HEK293 (cell line): ENCODE results near the gene PSME1.

Experiments used
- CTCF ChIA-PET: fragments of 350-600 bp; formaldehyde crosslinking; extraction: SDS; loops from one replicate; lab custom pipeline; 2021; ENCODE audit warnings: antibody characterized with exemption; lab: Yijun Ruan, JAX
- POLR2A ChIA-PET: fragments of 300-600 bp; formaldehyde crosslinking; extraction: SDS; loops from one replicate; lab custom pipeline; 2020; ENCODE audit warnings: antibody characterized with exemption, inconsistent platforms; lab: Yijun Ruan, JAX
- H3K27ac ChIP-seq: fragments of 200-500 bp; sonication (Bioruptor generic); 2 replicates; pipeline ENCODE4 v1.5.1; 2014; ENCODE audit warnings: low read depth, low read length, control low read depth, inconsistent platforms; ENCODE audit errors: extremely low read depth
- H3K36me3 ChIP-seq, 2 experiments: fragments of 200-500 bp in 1 of 2; sonication (Bioruptor generic) in 1 of 2; 1 replicate in 1 of 2; 2 replicates in 1 of 2; pipeline ENCODE4 v1.5.1; 2014 to 2017; ENCODE audit warnings: inconsistent platforms in 2 of 2, low read length in 2 of 2; ENCODE audit not compliant: control insufficient read depth in 2 of 2, insufficient read depth in 1 of 2
- H3K4me1 ChIP-seq: fragments of 200-500 bp; sonication (Bioruptor generic); 2 replicates; pipeline ENCODE4 v1.5.1; 2014; ENCODE audit warnings: mild to moderate bottlenecking, low read length, inconsistent platforms; ENCODE audit not compliant: control insufficient read depth, insufficient read depth
- H3K4me3 ChIP-seq: 2 replicates; pipeline ENCODE4 v1.5.1; 2011; ENCODE audit warnings: low read depth, mild to moderate bottlenecking, control low read depth, low read length, moderate library complexity
- H3K9me3 ChIP-seq: fragments of 200-500 bp; sonication (Bioruptor generic); 2 replicates; pipeline ENCODE4 v1.5.1; 2014; ENCODE audit warnings: low read depth, low read length, inconsistent platforms; ENCODE audit not compliant: control insufficient read depth, insufficient read depth
- GLIS2 ChIP-seq: fragments of 450-650 bp; formaldehyde crosslinking; IDR thresholded peaks from 2 replicates; pipeline ENCODE4 v1.5.1; 2016; ENCODE audit warnings: missing biosample characterization, missing genetic modification characterization
- KLF1 ChIP-seq: fragments of 450-650 bp; formaldehyde crosslinking; IDR thresholded peaks from 2 replicates; pipeline ENCODE4 v1.5.1; 2016; ENCODE audit warnings: missing biosample characterization, missing genetic modification characterization
- KLF8 ChIP-seq: fragments of 450-650 bp; formaldehyde crosslinking; IDR thresholded peaks from 2 replicates; pipeline ENCODE4 v1.5.1; 2016; ENCODE audit warnings: missing biosample characterization, missing genetic modification characterization
- REPIN1 ChIP-seq: fragments of 450-650 bp; formaldehyde crosslinking; IDR thresholded peaks from 2 replicates; pipeline ENCODE4 v1.5.1; 2017; ENCODE audit warnings: missing biosample characterization, missing genetic modification characterization, low read depth
- SP2 ChIP-seq: fragments of 450-650 bp; formaldehyde crosslinking; IDR thresholded peaks from 2 replicates; pipeline ENCODE4 v1.5.1; 2016; ENCODE audit warnings: missing biosample characterization, missing genetic modification characterization
- YY1 ChIP-seq: fragments of 450-650 bp; formaldehyde crosslinking; IDR thresholded peaks from 2 replicates; pipeline ENCODE4 v1.5.1; 2018; ENCODE audit warnings: missing biosample characterization, missing genetic modification characterization
- ZBTB11 ChIP-seq: fragments of 450-650 bp; formaldehyde crosslinking; conservative IDR thresholded peaks from 2 replicates; pipeline ENCODE4 v1.5.1; 2016; ENCODE audit warnings: low read depth, missing biosample characterization, missing genetic modification characterization
- ZNF112 ChIP-seq: fragments of 450-650 bp; formaldehyde crosslinking; IDR thresholded peaks from 2 replicates; pipeline ENCODE4 v1.5.0; 2017; ENCODE audit warnings: missing biosample characterization, missing genetic modification characterization
- ZNF121 ChIP-seq: fragments of 450-650 bp; formaldehyde crosslinking; IDR thresholded peaks from 2 replicates; pipeline ENCODE4 v1.5.1; 2016; ENCODE audit warnings: missing biosample characterization, missing genetic modification characterization
- ZNF132 ChIP-seq: fragments of 450-650 bp; formaldehyde crosslinking; IDR thresholded peaks from 2 replicates; pipeline ENCODE4 v1.5.1; 2017; ENCODE audit warnings: missing biosample characterization, missing genetic modification characterization, borderline replicate concordance
- ZNF394 ChIP-seq: fragments of 450-650 bp; formaldehyde crosslinking; IDR thresholded peaks from 2 replicates; pipeline ENCODE4 v1.5.1; 2016; ENCODE audit warnings: missing biosample characterization, missing genetic modification characterization, mild to moderate bottlenecking, moderate library complexity, borderline replicate concordance
- ZNF426 ChIP-seq: fragments of 450-650 bp; formaldehyde crosslinking; IDR thresholded peaks from 2 replicates; pipeline ENCODE4 v1.5.1; 2017; ENCODE audit warnings: missing biosample characterization, missing genetic modification characterization, mild to moderate bottlenecking, inconsistent platforms, moderate library complexity
- ZNF433 ChIP-seq: fragments of 450-650 bp; formaldehyde crosslinking; IDR thresholded peaks from 2 replicates; pipeline ENCODE4 v1.5.1; 2016; ENCODE audit warnings: missing biosample characterization, missing genetic modification characterization, low read depth
- ZNF513 ChIP-seq: fragments of 450-650 bp; IDR thresholded peaks from 2 replicates; pipeline ENCODE4 v1.5.1; 2018; ENCODE audit warnings: missing biosample characterization, missing genetic modification characterization
- ZNF548 ChIP-seq: fragments of 450-650 bp; formaldehyde crosslinking; IDR thresholded peaks from 2 replicates; pipeline ENCODE4 v1.5.1; 2016; ENCODE audit warnings: missing biosample characterization, missing genetic modification characterization
- ZNF549 ChIP-seq: fragments of 450-650 bp; IDR thresholded peaks from 2 replicates; pipeline ENCODE4 v1.5.1; 2018; ENCODE audit warnings: missing biosample characterization, missing genetic modification characterization, mild to moderate bottlenecking, inconsistent platforms, moderate library complexity
- ZNF600 ChIP-seq: fragments of 450-650 bp; formaldehyde crosslinking; IDR thresholded peaks from 2 replicates; pipeline ENCODE4 v1.5.1; 2016; ENCODE audit warnings: missing biosample characterization, missing genetic modification characterization
- ZNF624 ChIP-seq: fragments of 450-650 bp; formaldehyde crosslinking; IDR thresholded peaks from 2 replicates; pipeline ENCODE4 v1.5.1; 2017; ENCODE audit warnings: missing biosample characterization, missing genetic modification characterization
- ZNF677 ChIP-seq: fragments of 450-650 bp; IDR thresholded peaks from 2 replicates; pipeline ENCODE4 v1.5.0; 2018; ENCODE audit warnings: missing biosample characterization, mild to moderate bottlenecking, missing genetic modification characterization, moderate library complexity
- ZNF692 ChIP-seq: fragments of 450-650 bp; formaldehyde crosslinking; IDR thresholded peaks from 2 replicates; pipeline ENCODE4 v1.5.1; 2016; ENCODE audit warnings: missing biosample characterization, missing genetic modification characterization
- ZNF707 ChIP-seq: fragments of 450-650 bp; formaldehyde crosslinking; IDR thresholded peaks from 2 replicates; pipeline ENCODE4 v1.5.1; 2016; ENCODE audit warnings: missing biosample characterization, missing genetic modification characterization
- ZNF837 ChIP-seq: fragments of 450-650 bp; formaldehyde crosslinking; IDR thresholded peaks from 2 replicates; pipeline ENCODE4 v1.5.1; 2016; ENCODE audit warnings: missing biosample characterization, missing genetic modification characterization
- ZSCAN16 ChIP-seq: fragments of 450-650 bp; formaldehyde crosslinking; IDR thresholded peaks from 2 replicates; pipeline ENCODE4 v1.5.1; 2016; ENCODE audit warnings: missing biosample characterization, missing genetic modification characterization
- ZXDB ChIP-seq: fragments of 450-650 bp; formaldehyde crosslinking; IDR thresholded peaks from 2 replicates; pipeline ENCODE4 v1.5.1; 2016; ENCODE audit warnings: missing biosample characterization, missing genetic modification characterization

Gene PSME1

GRCh38 chr14:24127673-24128072 lies 8.3 kb upstream of the PSME1 start:
- no peak for TF ChIP-seq ZNF548
- peaks cover 0 to 15% of the 10 kb centered on the region in 2 experiments; a peak in 1 of 3 replicates for H3K36me3 ChIP-seq
- H3K4me3 ChIP-seq: no peak overlapping the region
- ChIA-PET POLR2A (interaction anchor here (1.7 to 2.6 kb wide), 2 partner anchors 8 to 13 kb away, joined by 10 to 14 read pairs; partner anchors contain the start of genes DCAF11, NRL and PSME1), CTCF (no interaction called here)
- H3K27ac ChIP-seq: no peak overlapping the region
- no peaks in the 10 kb centered on the region for H3K9me3 ChIP-seq
- H3K4me1 ChIP-seq: no peaks in the 10 kb centered on the region

DNA sequence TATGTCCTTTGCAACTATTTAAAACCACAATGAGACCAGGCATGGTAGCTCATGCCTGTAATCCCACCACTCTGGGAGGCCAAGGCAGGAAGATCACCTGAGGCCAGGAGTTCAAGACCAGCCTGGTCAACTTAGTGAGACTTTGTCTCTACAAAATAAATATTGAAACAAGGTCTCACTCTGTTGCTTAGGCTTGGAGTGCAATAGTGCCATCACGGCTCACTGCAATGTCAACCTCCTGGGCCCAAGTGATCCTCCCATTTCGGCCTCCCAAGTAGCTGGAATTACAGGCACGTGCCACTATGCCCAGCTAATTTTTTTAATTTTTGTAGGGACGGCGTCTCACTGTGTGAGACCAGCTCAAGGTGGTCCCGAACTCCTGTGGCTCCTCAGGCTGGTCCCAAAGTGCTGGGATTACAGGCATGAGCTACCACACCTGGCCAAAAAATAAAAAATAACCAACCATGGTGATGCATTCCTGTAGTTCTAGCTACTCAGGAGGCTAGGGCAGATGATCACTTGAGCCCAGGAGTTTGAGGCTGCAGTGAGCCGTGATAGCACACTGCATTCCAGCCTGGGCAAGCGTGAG lies 6.5 kb upstream of the PSME1 start:
- ChIA-PET CTCF (interaction anchor here (0.9 kb wide), 1 partner anchor 21 kb away, joined by 3 read pairs; no protein-coding TSS in a partner anchor), POLR2A (interaction anchor here (0.9 to 1.8 kb wide), 2 partner anchors 11 to 14 kb away, joined by 5 read pairs; partner anchors contain the start of genes DCAF11 and NRL)

DNA sequence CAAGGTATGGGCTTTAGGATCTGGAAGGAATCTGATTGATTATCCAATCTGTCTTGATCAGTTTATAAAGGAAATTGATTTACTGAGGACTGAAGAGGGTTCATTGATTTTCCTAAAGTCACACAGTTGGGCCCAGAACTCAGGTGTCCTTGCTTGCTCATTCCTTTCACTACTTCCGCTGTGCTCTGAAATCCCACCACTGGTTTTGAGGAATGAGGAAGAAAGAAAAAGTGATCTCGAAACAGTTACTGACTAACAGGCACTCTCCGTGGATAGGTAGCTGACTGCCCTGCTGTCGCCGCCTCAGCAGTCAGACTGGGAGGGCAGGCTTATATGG lies 5.6 kb upstream of the PSME1 start, which contains the start of gene FITM1:
TSS of gene FITM1 (plus strand) at position 280 of the 337 bp plus-strand sequence. CDS start 905 bp downstream, outside the sequence.
- Histone ChIP-seq H3K9me3 (no peaks in the 10 kb centered on the region), H3K36me3 (no peaks in the 10 kb centered on the region)
- no peak for TF ChIP-seq ZNF677 (tag by site-specific recombination)
- no peak for TF ChIP-seq ZNF112
- TF ChIP-seq ZXDB (tag by site-specific recombination): no peak
- TF ChIP-seq ZNF433 (tag by site-specific recombination): no peak
- TF ChIP-seq ZNF692 (tag by site-specific recombination): no peak
- TF ChIP-seq ZNF549 (tag by site-specific recombination): no peak
- TF ChIP-seq SP2 (tag by site-specific recombination): no peak
- no peak for TF ChIP-seq ZNF600 (tag by site-specific recombination)
- TF ChIP-seq REPIN1 (tag by site-specific recombination): no peak
- no peak for TF ChIP-seq ZNF132 (tag by site-specific recombination)
- no peak for TF ChIP-seq ZNF513
- TF ChIP-seq, all 188 proteins: peak for 0
- no peak within 1 kb of the TSS for H3K4me3 ChIP-seq
- H3K27ac ChIP-seq: no peak within 1 kb of the TSS
- H3K4me1 ChIP-seq: no peaks in the 10 kb centered on the region
- CTCF ChIA-PET: no interaction called here
- POLR2A ChIA-PET: interaction anchor here (1.8 kb wide), 1 partner anchor 15 kb away, joined by 5 read pairs; the partner anchor contains the start of genes DCAF11 and NRL

More for the DNA sequence above, 6.5 kb upstream of the PSME1 start:
- H3K4me3 ChIP-seq: no peak overlapping the region
- no peaks in the 10 kb centered on the region for H3K36me3 ChIP-seq
- H3K9me3 ChIP-seq: no peaks in the 10 kb centered on the region
- TF ChIP-seq ZNF707 (tag by site-specific recombination): no peak
- TF ChIP-seq ZNF121 (tag by site-specific recombination): no peak
- no peak for TF ChIP-seq ZSCAN16 (tag by site-specific recombination)
- TF ChIP-seq GLIS2 (tag by site-specific recombination): no peak
- TF ChIP-seq ZNF426 (tag by site-specific recombination): no peak
- no peak for TF ChIP-seq KLF8
- no peak for TF ChIP-seq ZNF394 (tag by site-specific recombination)
- no peak for TF ChIP-seq KLF1 (tag by site-specific recombination)
- no peak for TF ChIP-seq ZNF837 (tag by site-specific recombination)
- no peak for TF ChIP-seq ZNF624
- no peak for TF ChIP-seq ZBTB11 (tag by site-specific recombination)
- no peak for TF ChIP-seq ZNF549 (tag by site-specific recombination)
- TF ChIP-seq ZNF548: no peak
- TF ChIP-seq REPIN1 (tag by site-specific recombination): no peak
- no peak for TF ChIP-seq YY1 (tag by site-specific recombination)
- no peak overlapping the region for H3K27ac ChIP-seq
- H3K4me1 ChIP-seq: no peaks in the 10 kb centered on the region
